ENCODE data around the gene ARL6.

Gene ARL6

GRCh38 chr3:97764407-97765238 is at the start of gene ARL6:
TSS of gene ARL6 (plus strand) at chr3:97764758. CDS start at chr3:97768108, 3,350 bp downstream.
- DNase-seq, result peak; percentile 78 to 82 (median 78)

- DNase-seq, result peak; percentile 66 to 77 (median 76)
Measured at GRCh38 chr3:97719156-97719821, 45.3 kb upstream of the ARL6 start.

- no peak for DNase-seq
Measured at GRCh38 chr3:97720417-97720816, 44.1 kb upstream of the ARL6 start.

- DNase-seq, result no peak
Measured at GRCh38 chr3:97721446-97721845, 43.1 kb upstream of the ARL6 start.

- no peak for DNase-seq
Measured at GRCh38 chr3:97736928-97737327, 27.6 kb upstream of the ARL6 start.

- no peak for DNase-seq
Measured at GRCh38 chr3:97738761-97739160, 25.8 kb upstream of the ARL6 start.

- DNase-seq, result no peak
Measured at GRCh38 chr3:97742036-97742435, 22.5 kb upstream of the ARL6 start.

GRCh38 chr3:97744289-97744688 is 20.3 kb upstream of the ARL6 start:
- no peak for DNase-seq

- DNase-seq, result no peak
Measured at GRCh38 chr3:97763586-97764406, 762 bp upstream of the ARL6 start.

GRCh38 chr3:97765336-97765735 is 778 bp downstream of the ARL6 start:
- no peak for DNase-seq

GRCh38 chr3:97772926-97773325 is 8.4 kb downstream of the ARL6 start:
- DNase-seq, result no peak

- no peak for DNase-seq
Measured at GRCh38 chr3:97778152-97778551, 13.6 kb downstream of the ARL6 start.

GRCh38 chr3:97793420-97794019 is 29.0 kb downstream of the ARL6 start:
- peak; percentile 60 to 77 (median 70) for DNase-seq

- DNase-seq, result no peak
Measured at GRCh38 chr3:97795951-97796350, 31.4 kb downstream of the ARL6 start.

GRCh38 chr3:97804471-97804870 is 39.9 kb downstream of the ARL6 start:
- no peak for DNase-seq

GRCh38 chr3:97810779-97811390 is 46.3 kb downstream of the ARL6 start:
- no peak for DNase-seq

GRCh38 chr3:97815149-97815917 is 50.8 kb downstream of the ARL6 start:
- DNase-seq, result no peak

- no peak for DNase-seq
Measured at GRCh38 chr3:97816811-97817210, 52.3 kb downstream of the ARL6 start.

GRCh38 chr3:97817965-97818364 is 53.4 kb downstream of the ARL6 start:
- no peak for DNase-seq

GRCh38 chr3:97820780-97821179 is 56.2 kb downstream of the ARL6 start:
- DNase-seq, result no peak

GRCh38 chr3:97821287-97821773 is 56.8 kb downstream of the ARL6 start:
- peak in 2 of 3 donors; percentile 41 to 60 for DNase-seq
